Thoracic aorta (tissue), 2 donors: Measurements from ENCODE around the gene JCAD. TPM values are rescaled to one million over a fixed set of nuclear protein-coding genes. Genes with fewer than 3 reads are reported as not detected.

Experiments used
- ATAC-seq: fragments of 150-250 bp; one replicate; pipeline ENCODE4 v1.8.0; 2017; ENCODE audit warnings: low read depth; ENCODE audit not compliant: insufficient number of reproducible peaks, low FRiP score
- DNase-seq: peaks from one replicate; pipeline ENCODE4 v3.0.0-alpha.2; 2020; ENCODE audit warnings: low spot score
- H3K27ac ChIP-seq, 2 donors: fragments of 200-600 bp; sonication (generic); 1 replicate in 1 of 2; 2 replicates in 1 of 2; pipeline ENCODE4 v1.5.1; 2016; ENCODE audit warnings: mild to moderate bottlenecking in 2 of 2, moderate library complexity in 2 of 2
- H3K27me3 ChIP-seq: fragments of 200-600 bp; sonication (generic); replicated peaks from 2 replicates; pipeline ENCODE4 v1.6.0; 2016; ENCODE audit warnings: mild to moderate bottlenecking; ENCODE audit not compliant: insufficient read depth
- H3K36me3 ChIP-seq: fragments of 200-600 bp; sonication (generic); one replicate; pipeline ENCODE4 v1.5.1; 2016
- H3K4me1 ChIP-seq, 2 donors: fragments of 200-600 bp; sonication (generic); 1 replicate in 1 of 2; 2 replicates in 1 of 2; pipeline versions ENCODE4 v1.5.1 to v1.6.0; 2016; ENCODE audit warnings: low read depth in 2 of 2, mild to moderate bottlenecking in 1 of 2; ENCODE audit not compliant: control insufficient read depth in 1 of 2
- H3K4me3 ChIP-seq: fragments of 200-600 bp; sonication (generic); 2 replicates; pipeline ENCODE4 v1.5.1; 2016; ENCODE audit warnings: mild to moderate bottlenecking
- H3K9me3 ChIP-seq: fragments of 200-600 bp; sonication (generic); 2 replicates; pipeline ENCODE4 v1.5.1; 2016
- CTCF ChIP-seq: fragments of 200-600 bp; sonication (generic); IDR thresholded peaks from one replicate; pipeline ENCODE4 v1.5.1; 2019; ENCODE audit warnings: antibody characterized with exemption
- total RNA-seq, 2 donors: library from RNA; depleted of rRNA; stranded (reverse); fragments of >200 nt; gene quantifications; one replicate each; pipeline versions ENCODE4 v1.1.0 to v1.2.3, GENCODE V29; 2016

JCAD gene
- total RNA-seq, 2 donors from 2014 or later = 46.3 to 103 TPM

DNA sequence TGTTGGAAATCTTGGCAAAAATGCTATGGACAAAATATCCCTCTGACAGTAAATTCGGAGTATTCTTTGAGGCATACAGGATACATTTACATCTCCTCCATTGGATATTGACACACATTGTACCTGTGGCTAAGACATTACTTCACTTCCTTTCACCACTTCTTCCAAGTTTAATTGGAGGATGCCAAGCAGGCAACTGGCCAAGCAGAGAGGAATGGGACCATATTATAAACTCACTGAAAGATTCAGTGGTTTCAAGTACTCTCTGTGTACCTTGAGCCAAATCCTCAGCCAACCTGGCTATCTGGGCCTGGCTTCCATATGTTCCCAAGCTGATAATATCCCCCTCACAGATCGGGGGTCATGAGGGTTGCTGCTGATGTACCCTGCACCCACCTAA is 14.7 kb upstream of the JCAD start:
- Histone ChIP-seq H3K9me3 (no peaks in the 10 kb centered on the region), H3K4me3 (no peak overlapping the region), H3K36me3 (no peaks in the 10 kb centered on the region), H3K27ac (no peak overlapping the region), H3K27me3 (no peaks in the 10 kb centered on the region), H3K4me1 (no peaks in the 10 kb centered on the region)
- DNase-seq = no peak
- no peak for TF ChIP-seq CTCF
- ATAC-seq = no peak

- ATAC-seq = no peak
- no peaks in the 10 kb centered on the region for H3K9me3 ChIP-seq
These were observed 14.3 kb upstream of the JCAD start for GRCh38 chr10:30073767-30074060.

DNA sequence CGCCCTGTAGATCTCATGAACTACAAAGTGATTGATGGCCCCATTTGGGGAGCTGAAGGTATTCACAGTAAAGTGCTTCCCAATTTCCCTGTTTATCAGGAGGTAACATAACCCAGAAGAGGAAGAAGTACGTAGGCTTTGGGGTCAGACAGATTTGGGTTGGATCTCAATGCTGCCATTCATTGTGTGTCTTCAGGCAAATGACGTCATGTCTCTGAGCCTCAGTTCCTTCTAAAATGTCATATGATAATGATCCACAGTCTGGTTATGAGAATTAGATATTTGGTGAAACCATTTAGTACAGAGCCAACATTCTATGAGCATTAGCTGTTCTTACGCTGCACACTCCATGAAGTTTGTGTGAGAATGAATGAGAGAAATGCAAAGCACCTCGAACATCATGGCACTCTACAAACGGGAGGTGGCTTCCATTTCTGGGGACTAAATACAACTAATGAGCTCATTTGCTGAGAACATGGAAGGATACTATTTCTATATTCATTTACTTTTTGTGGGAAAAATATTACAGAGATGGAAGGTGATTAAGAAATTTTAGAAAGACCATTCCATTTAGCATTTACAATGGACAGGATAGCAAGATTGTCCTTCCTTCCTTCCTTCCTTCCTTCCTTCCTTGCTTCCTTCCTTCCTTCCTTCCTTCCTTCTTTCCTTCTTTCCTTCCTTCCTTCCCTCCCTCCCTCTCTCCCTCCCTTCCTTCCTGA is 13.8 kb upstream of the JCAD start:
- ATAC-seq (no peak), DNase-seq (no peak)
- Histone ChIP-seq H3K4me3 (no peak overlapping the region), H3K36me3 (no peaks in the 10 kb centered on the region), H3K9me3 (no peaks in the 10 kb centered on the region), H3K27me3 (no peaks in the 10 kb centered on the region), H3K4me1 (no peaks in the 10 kb centered on the region), H3K27ac (no peak overlapping the region)
- TF ChIP-seq CTCF = no peak

More at GRCh38 chr10:30073767-30074060, 14.3 kb upstream of the JCAD start:
- no peak for DNase-seq
- TF ChIP-seq CTCF = no peak
- Histone ChIP-seq H3K27me3 (no peaks in the 10 kb centered on the region), H3K4me3 (no peak overlapping the region), H3K27ac (no peak overlapping the region), H3K4me1 (no peaks in the 10 kb centered on the region), H3K36me3 (no peaks in the 10 kb centered on the region)

- Histone ChIP-seq H3K4me1 (no peaks in the 10 kb centered on the region), H3K27me3 (no peaks in the 10 kb centered on the region), H3K4me3 (no peak overlapping the region), H3K27ac (no peak overlapping the region), H3K36me3 (no peaks in the 10 kb centered on the region), H3K9me3 (no peaks in the 10 kb centered on the region)
- DNase-seq (no peak), ATAC-seq (no peak)
- TF ChIP-seq CTCF = no peak
These were observed 12.7 kb upstream of the JCAD start for GRCh38 chr10:30072068-30072467.

DNA sequence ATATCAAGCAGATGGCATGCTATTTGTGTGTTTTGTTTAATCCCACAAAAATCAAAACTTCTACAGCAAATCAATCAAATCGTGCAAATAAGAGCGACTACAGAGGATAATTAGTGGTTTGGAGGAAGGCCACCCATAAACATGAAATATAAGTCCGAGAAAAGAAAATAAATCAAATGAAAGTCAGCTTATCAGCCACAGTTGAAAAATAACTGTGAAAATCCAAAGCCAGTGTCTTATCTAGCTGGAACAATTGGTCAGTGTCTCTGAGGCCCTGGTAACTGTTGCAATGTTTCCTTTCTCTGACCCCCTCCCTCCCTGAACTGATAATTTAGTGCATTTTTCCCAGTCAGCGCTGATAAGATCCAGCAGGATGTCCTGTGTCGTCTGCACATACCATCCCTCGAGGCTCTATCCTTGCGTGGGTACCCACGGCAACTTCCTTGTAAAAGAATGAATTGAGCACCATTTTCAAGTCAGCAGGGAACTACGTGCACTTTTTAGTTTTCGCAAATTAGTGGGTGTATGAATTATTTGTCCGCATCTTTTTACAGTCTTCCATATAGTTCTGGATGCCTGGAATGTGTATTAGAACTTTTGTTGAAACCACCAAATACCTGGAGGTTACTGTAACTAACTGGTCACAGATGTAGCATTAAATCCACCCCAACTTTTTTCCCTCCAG is 10.8 kb upstream of the JCAD start:
- Histone ChIP-seq H3K27me3 (no peaks in the 10 kb centered on the region), H3K9me3 (no peaks in the 10 kb centered on the region), H3K27ac (no peak overlapping the region), H3K4me3 (no peak overlapping the region), H3K4me1 (no peaks in the 10 kb centered on the region), H3K36me3 (no peaks in the 10 kb centered on the region)
- DNase-seq (no peak), ATAC-seq (no peak)
- TF ChIP-seq CTCF = no peak
